ENCODE results near the gene MIA. TPM values are rescaled to one million over a fixed set of nuclear protein-coding genes. Genes with fewer than 3 reads are reported as not detected.

The MIA gene
- total and polyA plus RNA-seq, 2 of the 8 experiments (the other 6 are each of a cell fraction or from before 2014, with no cell fraction given), result not detected

GRCh38 chr19:40768869-40769268 lies 6.5 kb upstream of the MIA start:
- Histone ChIP-seq H3K18ac (ENCODE audit: extremely low read depth, low read length) (no peak overlapping the region), H2BK15ac (ENCODE audit: low read length) (no peak overlapping the region), H2AFZ (ENCODE audit: low read length) (no peak overlapping the region), H3K4me1 (replicated peaks in 1 of 4; ENCODE audit: control insufficient read depth in 3 of 4, insufficient read depth in 4 of 4, low read length in 3 of 4) (no peaks in the 10 kb centered on the region), H3K4me2 (ENCODE audit: insufficient read depth in 1 of 2, low read depth in 2 of 2, low read length in 2 of 2) (no peak overlapping the region), H2AK5ac (ENCODE audit: low read depth, low read length) (no peak overlapping the region), H3K56ac (replicated peaks; ENCODE audit: insufficient read length, low read depth, low read length) (no peak overlapping the region), H4K8ac (ENCODE audit: extremely low read depth, insufficient read depth, low read length) (no peak overlapping the region; the same call in 1 of the 2 replicates), H2BK12ac (ENCODE audit: low read depth, low read length) (no peak overlapping the region), H3K79me2 (ENCODE audit: control insufficient read depth in 1 of 2, insufficient read depth in 2 of 2, low read length in 2 of 2) (no peaks in the 10 kb centered on the region), H3K23me2 (ENCODE audit: low read depth, low read length) (no peaks in the 10 kb centered on the region), H2BK120ac (replicated peaks; ENCODE audit: low read depth, low read length) (no peak overlapping the region), H4K20me1 (replicated peaks in 1 of 2; ENCODE audit: control insufficient read depth in 1 of 2, insufficient read depth in 2 of 2, low read length in 2 of 2) (peaks cover 7 to 10% of the 10 kb centered on the region in 2 experiments), H3K23ac (ENCODE audit: insufficient read length) (no peak overlapping the region), H3K79me1 (ENCODE audit: low read depth, low read length) (no peaks in the 10 kb centered on the region), H2BK5ac (ENCODE audit: low read depth, low read length) (no peak overlapping the region), H3K27ac (ENCODE audit: low read depth, low read length) (no peak overlapping the region), H3K36me3 (ENCODE audit: control insufficient read depth in 2 of 4, insufficient read depth in 4 of 4, low read length in 3 of 4) (peaks cover 17 to 28% (median 21%) of the 10 kb centered on the region in 4 experiments), H3K9me3 (ENCODE audit: insufficient read depth in 2 of 2, low read depth in 1 of 2, low read length in 1 of 2) (no peaks in the 10 kb centered on the region), H3K9ac (replicated peaks in 1 of 4; ENCODE audit: extremely low read depth in 1 of 4, low read depth in 3 of 4, low read length in 3 of 4) (no peak overlapping the region), H3K4me3 (ENCODE audit: extremely low read depth in 1 of 4, insufficient read depth in 2 of 4, low read depth in 3 of 4, low read length in 4 of 4) (no peak overlapping the region), H2BK20ac (ENCODE audit: low read length) (no peak overlapping the region), H3K27me3 (replicated peaks in 1 of 4; ENCODE audit: control insufficient read depth in 3 of 4, extremely low read depth in 1 of 4, insufficient read depth in 3 of 4, low read length in 3 of 4) (no peaks in the 10 kb centered on the region), H4K5ac (ENCODE audit: insufficient read length, low read depth, low read length) (no peak overlapping the region), H3K14ac (ENCODE audit: insufficient read length) (no peak overlapping the region), H4K91ac (replicated peaks; ENCODE audit: insufficient read length, low read length) (no peak overlapping the region), H3K4ac (replicated peaks; ENCODE audit: insufficient read length, low read depth, low read length) (no peak overlapping the region)
- POLR2A ChIA-PET (ENCODE audit: partially characterized antibody), result interaction anchor here (1.1 to 17.9 kb wide), 3 partner anchors 9 to 30 kb away, joined by 4 to 399 read pairs (median 40); partner anchors contain the start of genes ACTMAP, EGLN2, MIA and RAB4B
- CTCF ChIA-PET (ENCODE audit: partially characterized antibody), result interaction anchor here (1.0 to 2.1 kb wide), 2 partner anchors 24 to 39 kb away, joined by 3 to 4 read pairs; no protein-coding TSS in a partner anchor
- no peak for DNase-seq (ENCODE audit: low read depth in 1 of 2, low spot score in 2 of 2)
- FAIRE-seq, result no peak
- WGBS, 2 experiments (ENCODE audit: extremely low coverage in 1 of 2, insufficient coverage in 1 of 2, insufficient read length in 1 of 2, insufficient replicate concordance in 2 of 2, low coverage in 1 of 2, low lambda C conversion rate in 2 of 2, missing lambda C conversion rate in 1 of 2), result 95% methylated on average over 5 of the region's 5 CpGs; no CpG with 5 or more reads in 1 of the 2 experiments
- TF ChIP-seq BCL11A (IDR thresholded peaks at IDR 0.05; ENCODE audit: low read depth in 2 of 2, low read length in 2 of 2) (no peak), GABPA (IDR thresholded peaks at IDR 0.05; ENCODE audit: borderline replicate concordance, insufficient read depth, low read length) (no peak), RAD21 (IDR thresholded peaks at IDR 0.05 in 1 of 2, conservative IDR thresholded peaks at IDR 0.05 in 1 of 2; ENCODE audit: low read depth in 2 of 2, low read length in 2 of 2) (no peak), GTF2F1 (IDR thresholded peaks at IDR 0.05; ENCODE audit: borderline replicate concordance, low read depth, low read length) (no peak), SIRT6 (IDR thresholded peaks at IDR 0.05; ENCODE audit: low read length) (no peak), EZH2 (IDR thresholded peaks at IDR 0.05; ENCODE audit: low read depth, low read length, severe bottlenecking) (no peak), SRF (IDR thresholded peaks at IDR 0.05; ENCODE audit: low read depth, low read length) (no peak), NANOG (IDR thresholded peaks at IDR 0.05; ENCODE audit: insufficient read depth, low read depth, low read length, poor library complexity, severe bottlenecking) (no peak), TEAD4 (IDR thresholded peaks at IDR 0.05; ENCODE audit: low read depth, low read length) (no peak), CREB1 (IDR thresholded peaks at IDR 0.05) (no peak), POLR2A (IDR thresholded peaks at IDR 0.05; ENCODE audit: control extremely low read depth in 1 of 2, low read depth in 2 of 2, low read length in 2 of 2) (no peak), SIX5 (IDR thresholded peaks at IDR 0.05; ENCODE audit: low read depth, low read length) (no peak), SP1 (IDR thresholded peaks at IDR 0.05; ENCODE audit: low read depth, low read length) (no peak), TBP (IDR thresholded peaks at IDR 0.05; ENCODE audit: low read depth, low read length) (no peak), ASH2L (IDR thresholded peaks at IDR 0.05; ENCODE audit: low read length) (no peak), TAF7 (optimal IDR thresholded peaks at IDR 0.05; ENCODE audit: borderline replicate concordance, low read depth, low read length) (no peak)

Measured in H1 (cell line).